IMR-90 (cell line): ENCODE data around the gene PMEPA1. TPM values are rescaled to one million over a fixed set of nuclear protein-coding genes. Genes with fewer than 3 reads are reported as not detected.

Source experiments
- ATAC-seq: fragments of 200-7000 bp; cut with Tn5 transposase; 2 replicates; pipeline ENCODE4 v1.9.1; 2020; ENCODE audit warnings: low read depth, mild to moderate bottlenecking, moderate library complexity
- BruUV-seq: library from RNA; stranded (reverse); fragments of 400-500 nt; replicated peaks from 2 replicates; lab custom pipeline; 2021; lab: Mats Ljungman, UMichigan
- CTCF ChIA-PET: fragments of 300-600 bp; formaldehyde crosslinking; extraction: SDS; loops from one replicate; lab custom pipeline; 2021; ENCODE audit warnings: antibody characterized with exemption; lab: Yijun Ruan, JAX
- POLR2A ChIA-PET: fragments of 300-600 bp; sonication (Branson Sonifier 250); formaldehyde crosslinking; loops from one replicate; lab custom pipeline; 2022; ENCODE audit warnings: antibody characterized with exemption; ENCODE audit not compliant: unreplicated experiment; lab: Charles Lee
- DNase-seq: peaks from one replicate; pipeline ENCODE4 v3.0.0; 2013
- H2AFZ ChIP-seq: replicated peaks from 2 replicates; pipeline ENCODE3; 2013; ENCODE audit warnings: low read length, mild to moderate bottlenecking; ENCODE audit not compliant: poor library complexity
- H2AK5ac ChIP-seq: 2 replicates; pipeline ENCODE4 v1.6.1; 2013; ENCODE audit warnings: low read depth, low read length, inconsistent platforms
- H2AK9ac ChIP-seq: replicated peaks from 2 replicates; pipeline ENCODE3; 2013; ENCODE audit warnings: mild to moderate bottlenecking, low read depth, low read length, moderate library complexity; ENCODE audit not compliant: poor library complexity
- H2BK120ac ChIP-seq: 2 replicates; pipeline ENCODE4 v1.6.1; 2013; ENCODE audit warnings: low read depth, low read length, inconsistent platforms
- H2BK15ac ChIP-seq: 3 replicates; pipeline ENCODE4 v1.6.1; 2013; ENCODE audit warnings: low read depth, low read length, inconsistent platforms
- H2BK20ac ChIP-seq: 2 replicates; pipeline ENCODE4 v1.6.1; 2013; ENCODE audit warnings: low read depth, mild to moderate bottlenecking, inconsistent platforms, low read length, moderate library complexity
- H2BK5ac ChIP-seq: 2 replicates; pipeline ENCODE4 v1.6.1; 2013; ENCODE audit warnings: mild to moderate bottlenecking, low read depth, low read length, inconsistent platforms; ENCODE audit not compliant: poor library complexity, severe bottlenecking
- H3K14ac ChIP-seq: replicated peaks from 2 replicates; pipeline ENCODE4 v1.6.1; 2013; ENCODE audit warnings: low read depth, low read length, inconsistent platforms
- H3K18ac ChIP-seq: 2 replicates; pipeline ENCODE4 v1.6.1; 2013; ENCODE audit warnings: low read depth, low read length, control low read depth
- H3K23ac ChIP-seq: 2 replicates; pipeline ENCODE4 v1.6.1; 2013; ENCODE audit warnings: low read depth, low read length, inconsistent platforms
- H3K27ac ChIP-seq: 2 replicates; pipeline ENCODE4 v1.5.1; 2013; ENCODE audit warnings: mild to moderate bottlenecking, control low read depth, low read length; ENCODE audit not compliant: insufficient read depth
- H3K27me3 ChIP-seq: 2 replicates; pipeline ENCODE4 v1.6.1; 2013; ENCODE audit warnings: low read length; ENCODE audit not compliant: control insufficient read depth, insufficient read depth
- H3K36me3 ChIP-seq: 2 replicates; pipeline ENCODE4 v1.6.1; 2013; ENCODE audit warnings: low read length, mixed read lengths; ENCODE audit not compliant: control insufficient read depth, insufficient read depth
- H3K4ac ChIP-seq: 2 replicates; pipeline ENCODE4 v1.6.1; 2013; ENCODE audit warnings: low read depth, low read length, inconsistent platforms
- H3K4me1 ChIP-seq: 2 replicates; pipeline ENCODE4 v1.6.1; 2013; ENCODE audit warnings: low read length, mixed read lengths; ENCODE audit not compliant: control insufficient read depth, insufficient read depth
- H3K4me2 ChIP-seq: 2 replicates; pipeline ENCODE4 v1.6.1; 2013; ENCODE audit warnings: low read depth, mild to moderate bottlenecking, control low read depth, low read length, moderate library complexity
- H3K4me3 ChIP-seq: 2 replicates; pipeline ENCODE4 v1.5.1; 2013; ENCODE audit warnings: low read depth, mild to moderate bottlenecking, control low read depth, low read length, moderate library complexity; ENCODE audit not compliant: insufficient read depth
- H3K56ac ChIP-seq: 2 replicates; pipeline ENCODE4 v1.6.1; 2013; ENCODE audit warnings: low read length, inconsistent platforms; ENCODE audit not compliant: insufficient read depth; ENCODE audit errors: extremely low read depth
- H3K79me1 ChIP-seq, 2 experiments: 2 replicates each; pipeline ENCODE4 v1.6.1; 2013; ENCODE audit warnings: low read length in 2 of 2, inconsistent platforms in 1 of 2, low read depth in 1 of 2
- H3K9ac ChIP-seq: 2 replicates; pipeline ENCODE4 v1.6.1; 2013; ENCODE audit warnings: low read depth, low read length, control low read depth
- H3K9me1 ChIP-seq: 2 replicates; pipeline ENCODE4 v1.6.1; 2013; ENCODE audit warnings: low read length, inconsistent platforms; ENCODE audit not compliant: insufficient read depth
- H3K9me3 ChIP-seq: 2 replicates; pipeline ENCODE4 v1.6.1; 2013; ENCODE audit warnings: low read length; ENCODE audit not compliant: control insufficient read depth, insufficient read depth
- H4K20me1 ChIP-seq: 2 replicates; pipeline ENCODE4 v1.6.1; 2013; ENCODE audit warnings: low read length, inconsistent platforms; ENCODE audit not compliant: insufficient read depth
- H4K5ac ChIP-seq: 2 replicates; pipeline ENCODE4 v1.6.1; 2013; ENCODE audit warnings: mild to moderate bottlenecking, low read depth, low read length, control low read depth
- H4K8ac ChIP-seq, 2 experiments: 2 replicates each; pipeline ENCODE4 v1.6.1; 2013; ENCODE audit warnings: low read depth in 2 of 2, low read length in 2 of 2, control low read depth in 1 of 2, inconsistent platforms in 1 of 2
- H4K91ac ChIP-seq: 2 replicates; pipeline ENCODE4 v1.6.1; 2013; ENCODE audit warnings: low read depth, low read length, inconsistent platforms; ENCODE audit not compliant: insufficient read depth
- CEBPB ChIP-seq: IDR thresholded peaks from 2 replicates; pipeline ENCODE4 v1.6.1; 2012; ENCODE audit warnings: low read depth, low read length, improper control_type of control experiment
- CTCF ChIP-seq: conservative IDR thresholded peaks from 2 replicates; pipeline ENCODE4 v1.5.1; 2012; ENCODE audit warnings: mild to moderate bottlenecking, low read depth, low read length, improper control_type of control experiment
- MXI1 ChIP-seq: IDR thresholded peaks from 2 replicates; pipeline ENCODE4 v1.6.1; 2012; ENCODE audit warnings: low read depth, mild to moderate bottlenecking, low read length, moderate library complexity, borderline replicate concordance
- POLR2A ChIP-seq: IDR thresholded peaks from 2 replicates; pipeline ENCODE4 v1.6.1; 2012; ENCODE audit warnings: mild to moderate bottlenecking, low read depth, low read length
- RAD21 ChIP-seq: IDR thresholded peaks from 2 replicates; pipeline ENCODE4 v1.6.1; 2012; ENCODE audit warnings: low read length, improper control_type of control experiment
- RFX5 ChIP-seq: IDR thresholded peaks from 2 replicates; pipeline ENCODE4 v1.8.0; 2012; ENCODE audit warnings: low read depth, mild to moderate bottlenecking, low read length, moderate library complexity
- SMC3 ChIP-seq: fragments of 150-350 bp; IDR thresholded peaks from 2 replicates; pipeline ENCODE4 v1.6.1; 2016; ENCODE audit warnings: low read depth, mild to moderate bottlenecking, antibody characterized with exemption, low read length, moderate library complexity
- USF2 ChIP-seq: fragments of 150-350 bp; IDR thresholded peaks from 2 replicates; pipeline ENCODE4 v1.6.1; 2017; ENCODE audit warnings: mild to moderate bottlenecking, antibody characterized with exemption, low read length, low read depth
- WGBS, 2 experiments: methylation state at CpG; one replicate each; pipeline versions ENCODE4 v1.1.5 to v1.1.7; 2013; ENCODE audit warnings: missing lambda C conversion rate in 2 of 2; ENCODE audit not compliant: insufficient read length in 1 of 2; ENCODE audit errors: extremely low coverage in 2 of 2; 5-methylcytosine and 5-hydroxymethylcytosine counted together
- dilution Hi-C: fragments of 300-500 bp; cut with HindIII; formaldehyde crosslinking; loops from one replicate; pipeline ENCODE4 v1.14.3; 2018; ENCODE audit warnings: low sequenced_read_pairs; ENCODE audit not compliant: unreplicated experiment
- in situ Hi-C: fragments of 300-500 bp; cut with MboI; formaldehyde crosslinking; loops from 3 replicates; pipeline ENCODE4 v1.14.3; 2019; ENCODE audit warnings: low sequenced_read_pairs, inconsistent platforms, mixed read lengths
- intact Hi-C: fragments of 100-400 bp; cut with micrococcal nuclease; formaldehyde crosslinking; loops from 2 replicates; pipeline ENCODE4 v1.10.0; 2022
- polyA plus RNA-seq, 3 experiments: library from polyadenylated mRNA; depleted of rRNA; stranded (reverse); fragments of >200 nt; gene quantifications; 2 replicates each; pipeline ENCODE4 v1.2.3, GENCODE V29; 2012; ENCODE audit warnings: low replicate concordance in 1 of 3
- total RNA-seq: library from RNA; depleted of rRNA; stranded (reverse); fragments of >200 nt; gene quantifications from 2 replicates; pipeline ENCODE4 v1.2.3, GENCODE V29; 2012

The PMEPA1 gene
- total and polyA plus RNA-seq, 2 of the 4 experiments (the other 2 are of a cell fraction), result 2.0 to 6.9 TPM

GRCh38 chr20:57625181-57625958 lies 84.4 kb downstream of the PMEPA1 start:
- Histone ChIP-seq H3K4me3 (no peak overlapping the region), H2AK5ac (no peak overlapping the region), H3K4ac (no peak overlapping the region), H3K9me3 (peaks cover 3% of the 10 kb centered on the region; the same call in 1 of the 2 replicates), H4K20me1 (no peaks in the 10 kb centered on the region), H3K4me2 (no peak overlapping the region), H2BK20ac (no peak overlapping the region), H3K18ac (no peak overlapping the region), H4K91ac (no peak overlapping the region), H4K8ac (no peak overlapping the region), H3K4me1 (peaks cover 4% of the 10 kb centered on the region; the same call in 1 of the 2 replicates), H3K36me3 (no peaks in the 10 kb centered on the region), H3K23ac (no peak overlapping the region), H2BK120ac (no peak overlapping the region), H3K14ac (no peak overlapping the region), H3K79me1 (no peaks in the 10 kb centered on the region), H2AK9ac (no peak overlapping the region), H4K5ac (no peak overlapping the region), H3K9ac (no peak overlapping the region), H2BK5ac (no peak overlapping the region), H2BK15ac (no peak overlapping the region), H3K56ac (no peak overlapping the region), H3K9me1 (no peaks in the 10 kb centered on the region), H3K27ac (no peak overlapping the region), H3K27me3 (peaks cover 6% of the 10 kb centered on the region), H2AFZ (no peak overlapping the region)
- TF ChIP-seq SMC3 (no peak), MXI1 (no peak), RAD21 (no peak), RFX5 (no peak), CTCF (no peak), USF2 (no peak), CEBPB (no peak), POLR2A (no peak)
- in situ Hi-C loops (no loop called here), dilution Hi-C loops (no loop called here), intact Hi-C loops (no loop called here)
- CTCF ChIA-PET, result no interaction called here
- DNase-seq, result no peak
- no TSS peak for BruUV-seq
- no peak for ATAC-seq
- WGBS, 2 experiments, result 80% methylated on average over 1 of the region's 7 CpGs; no CpG with 5 or more reads in 1 of the 2 experiments
- POLR2A ChIA-PET, result no interaction called here
